8988T (cell line): ENCODE results near the gene RAPGEF1.

Source experiments
- DNase-seq: peaks from one replicate; pipeline ENCODE4 v3.0.0; 2011

Gene RAPGEF1

DNA sequence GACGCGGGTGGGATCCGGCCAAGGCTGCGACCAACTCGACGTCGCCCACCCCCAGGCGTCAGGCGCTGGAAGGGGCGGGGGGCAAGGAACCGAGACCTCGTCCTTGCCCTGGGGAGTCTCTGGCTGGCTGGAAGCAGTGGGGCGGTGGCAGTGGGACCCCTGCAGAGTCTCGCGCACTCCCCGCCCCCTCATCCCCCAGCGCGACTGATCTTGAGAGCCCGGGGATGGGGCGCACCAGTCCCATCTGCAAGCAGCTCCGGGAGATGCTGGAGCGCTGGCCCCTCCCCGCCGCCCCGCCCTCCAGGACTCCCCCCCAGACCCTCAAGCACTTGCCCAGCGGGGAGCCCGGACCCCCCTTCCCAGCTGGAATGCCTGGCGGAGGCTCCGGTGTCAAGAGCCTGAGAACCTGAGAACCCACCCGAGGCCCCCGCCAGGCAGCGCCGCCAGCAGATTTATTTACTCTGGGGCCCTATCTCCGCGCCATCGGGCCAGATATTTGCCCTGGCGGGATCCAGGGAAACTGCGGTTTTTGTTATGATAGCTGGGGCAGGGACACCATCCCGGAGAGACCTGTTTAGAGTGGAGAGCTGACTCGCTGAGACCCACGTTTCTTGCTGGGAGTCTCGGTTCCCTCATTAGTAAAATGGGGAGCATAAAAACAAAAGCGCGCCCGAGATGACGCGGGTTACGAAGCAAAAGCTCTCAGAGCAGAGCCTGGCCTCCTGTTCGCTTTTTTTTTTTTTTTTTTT is 193.4 kb downstream of the RAPGEF1 start:
- DNase-seq: peak; percentile 79

DNA sequence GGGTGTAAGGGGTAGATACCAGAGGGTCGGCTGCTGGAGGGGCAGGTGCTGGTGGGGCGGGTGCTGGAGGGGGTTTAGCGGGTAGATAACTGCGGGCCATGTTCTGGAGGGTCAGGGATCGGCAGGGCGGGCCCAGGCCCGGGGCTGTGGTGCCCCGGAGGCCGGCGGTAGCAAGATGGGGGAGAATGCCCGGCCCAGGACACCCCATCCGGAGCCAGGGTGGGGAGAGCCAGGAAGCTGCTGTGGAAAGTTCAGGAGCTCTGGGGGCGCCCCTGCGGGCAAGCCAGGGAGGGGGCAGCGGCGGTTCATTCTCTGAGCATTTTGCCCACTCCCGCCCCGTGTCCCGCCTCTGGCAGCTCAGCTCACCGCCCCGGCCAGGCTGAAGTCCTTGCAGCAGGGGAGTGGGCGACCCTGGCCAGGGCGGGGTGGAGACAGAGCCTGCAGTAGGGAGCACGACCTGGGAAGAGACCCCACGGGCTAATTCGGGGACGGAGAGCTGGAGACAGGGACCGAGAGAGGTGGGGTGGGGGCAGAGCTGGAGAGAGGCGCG is 194.0 kb downstream of the RAPGEF1 start:
- DNase-seq: no peak

DNA sequence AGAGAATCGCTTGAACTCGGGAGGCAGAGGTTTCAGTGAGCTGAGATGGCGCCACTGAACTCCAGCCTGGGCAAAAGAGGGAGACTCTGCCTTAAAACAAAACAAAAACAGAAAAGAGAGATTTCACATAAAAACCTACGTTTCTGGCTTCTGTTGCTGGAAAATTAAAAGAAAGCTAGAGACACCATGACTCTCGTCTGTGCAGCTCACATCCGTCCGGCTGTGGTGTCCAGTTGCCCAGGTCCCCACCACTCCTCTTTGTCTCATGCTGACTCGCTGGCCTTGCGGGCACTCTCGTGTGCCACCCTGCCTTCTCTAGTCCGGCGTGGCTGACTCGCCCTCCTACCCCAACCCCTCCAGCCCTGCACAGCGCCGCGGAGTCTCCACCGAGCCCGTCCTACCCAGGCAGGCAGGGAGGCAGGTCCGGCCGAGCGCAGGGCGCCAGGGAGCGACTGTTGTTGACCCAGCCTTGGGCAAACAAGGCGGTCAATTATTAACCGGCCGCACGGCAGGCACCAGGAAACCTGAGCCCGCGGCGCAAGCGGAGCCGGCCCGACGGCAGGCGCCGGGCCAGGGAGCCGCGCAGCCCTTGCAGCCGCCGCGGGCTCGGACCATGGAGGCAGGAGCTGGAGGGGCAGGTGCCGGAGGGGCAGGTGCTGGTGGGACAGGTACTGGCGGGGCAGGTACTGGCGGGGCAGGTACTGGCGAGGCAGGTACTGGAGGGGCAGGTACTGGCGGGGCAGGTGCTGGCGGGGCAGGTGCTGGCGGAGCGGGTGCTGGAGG is 194.7 kb downstream of the RAPGEF1 start, which contains the start of gene PRRT1B:
TSS of gene PRRT1B (plus strand) at position 521 of the 783 bp plus-strand sequence. CDS start at position 614, 93 bp downstream.
- no peak for DNase-seq

DNA sequence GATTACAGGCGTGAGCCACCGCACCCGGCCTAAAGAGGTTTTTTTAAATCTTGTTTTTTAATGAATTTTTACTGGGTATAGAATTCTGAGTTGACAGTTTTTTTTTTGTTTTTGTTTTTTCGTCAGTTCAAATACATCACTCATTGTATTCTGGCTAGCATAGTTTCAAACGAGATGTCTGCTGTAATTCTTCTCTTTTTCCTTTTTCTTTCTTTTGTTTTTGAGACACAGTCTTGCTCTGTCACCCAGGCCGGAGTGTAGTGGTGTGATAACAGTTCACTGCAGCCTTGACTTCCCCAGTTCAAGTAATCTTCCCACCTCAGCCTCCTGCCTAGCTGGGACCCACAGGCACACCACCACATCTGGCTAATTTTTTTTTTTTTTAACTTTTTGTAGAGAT is 196.7 kb downstream of the RAPGEF1 start:
- no peak for DNase-seq

DNA sequence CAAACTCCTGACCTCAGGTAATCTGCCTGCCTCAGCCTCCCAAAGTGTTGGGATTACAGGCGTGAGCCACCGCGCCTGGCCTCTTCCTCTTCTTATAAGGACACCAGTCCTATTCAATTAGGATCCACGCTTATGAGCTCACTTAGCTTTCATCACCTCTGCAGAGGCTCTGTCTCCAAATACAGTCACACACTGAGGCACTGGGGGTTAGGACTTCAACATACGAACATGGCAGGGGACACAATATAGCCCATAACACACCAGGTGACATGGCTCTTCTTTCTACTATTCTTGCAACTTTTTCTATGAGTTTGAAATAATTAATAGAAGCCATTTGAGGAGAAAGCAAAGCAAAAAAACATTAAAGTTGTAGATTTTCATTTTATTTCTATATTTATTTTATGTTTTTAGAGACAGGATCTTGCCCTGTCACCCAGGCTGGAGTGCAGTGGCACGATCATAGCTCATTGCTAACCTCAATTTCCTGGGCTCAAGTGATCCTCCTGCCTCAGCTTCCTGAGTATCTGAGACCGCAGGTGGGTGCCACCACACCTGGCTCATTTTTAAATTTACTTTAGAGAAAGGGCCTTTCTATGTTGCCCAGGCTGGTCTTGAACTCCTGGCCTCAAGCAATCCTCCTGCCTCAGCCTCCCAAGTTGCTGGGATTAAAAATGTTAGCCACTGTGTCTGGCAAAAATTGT is 200.5 kb downstream of the RAPGEF1 start:
- DNase-seq: no peak

DNA sequence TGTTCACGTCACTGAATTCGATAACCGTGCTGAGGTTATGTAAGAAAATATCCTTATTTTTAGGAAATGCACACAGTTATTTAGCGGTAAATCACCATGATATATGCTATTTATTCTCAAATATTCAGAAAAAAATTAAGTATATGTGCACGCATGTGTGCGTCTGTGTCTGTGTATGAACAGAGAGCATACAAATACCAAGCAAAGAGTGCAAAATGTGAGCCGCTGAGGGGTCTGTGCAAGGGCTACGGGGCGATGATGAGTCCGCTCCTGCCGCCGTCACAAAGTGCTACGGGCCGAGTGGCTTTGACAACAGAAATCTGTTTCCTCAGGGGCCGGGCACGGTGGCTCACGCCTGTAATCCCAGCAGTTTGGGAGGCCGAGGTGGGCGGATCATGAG is 201.9 kb downstream of the RAPGEF1 start:
- DNase-seq: no peak

DNA sequence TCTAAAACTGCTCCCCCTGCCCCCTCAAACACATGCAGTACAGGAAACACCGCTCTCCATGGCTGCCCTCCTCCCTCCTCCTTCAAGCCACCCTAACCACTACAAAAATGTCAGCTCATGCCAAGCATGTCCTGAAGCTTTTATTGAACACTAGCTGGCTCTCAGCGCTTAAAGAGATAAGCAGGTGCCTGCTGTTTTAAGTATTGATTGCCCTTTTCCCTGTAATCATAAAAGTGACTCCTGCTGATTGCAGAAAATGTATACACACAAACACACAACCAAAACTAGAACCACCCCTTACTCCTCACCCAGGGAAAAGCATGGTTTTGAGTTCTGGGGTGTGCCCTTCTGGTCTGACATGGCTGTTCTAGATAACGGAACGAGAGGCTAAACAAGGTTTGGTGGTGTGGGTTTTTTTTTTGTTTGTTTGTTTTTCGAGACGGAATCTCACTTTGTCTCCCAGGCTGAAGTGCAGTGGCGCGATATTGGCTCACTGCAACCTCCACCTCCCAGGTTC is 205.1 kb downstream of the RAPGEF1 start:
- DNase-seq: peak; percentile 4

DNA sequence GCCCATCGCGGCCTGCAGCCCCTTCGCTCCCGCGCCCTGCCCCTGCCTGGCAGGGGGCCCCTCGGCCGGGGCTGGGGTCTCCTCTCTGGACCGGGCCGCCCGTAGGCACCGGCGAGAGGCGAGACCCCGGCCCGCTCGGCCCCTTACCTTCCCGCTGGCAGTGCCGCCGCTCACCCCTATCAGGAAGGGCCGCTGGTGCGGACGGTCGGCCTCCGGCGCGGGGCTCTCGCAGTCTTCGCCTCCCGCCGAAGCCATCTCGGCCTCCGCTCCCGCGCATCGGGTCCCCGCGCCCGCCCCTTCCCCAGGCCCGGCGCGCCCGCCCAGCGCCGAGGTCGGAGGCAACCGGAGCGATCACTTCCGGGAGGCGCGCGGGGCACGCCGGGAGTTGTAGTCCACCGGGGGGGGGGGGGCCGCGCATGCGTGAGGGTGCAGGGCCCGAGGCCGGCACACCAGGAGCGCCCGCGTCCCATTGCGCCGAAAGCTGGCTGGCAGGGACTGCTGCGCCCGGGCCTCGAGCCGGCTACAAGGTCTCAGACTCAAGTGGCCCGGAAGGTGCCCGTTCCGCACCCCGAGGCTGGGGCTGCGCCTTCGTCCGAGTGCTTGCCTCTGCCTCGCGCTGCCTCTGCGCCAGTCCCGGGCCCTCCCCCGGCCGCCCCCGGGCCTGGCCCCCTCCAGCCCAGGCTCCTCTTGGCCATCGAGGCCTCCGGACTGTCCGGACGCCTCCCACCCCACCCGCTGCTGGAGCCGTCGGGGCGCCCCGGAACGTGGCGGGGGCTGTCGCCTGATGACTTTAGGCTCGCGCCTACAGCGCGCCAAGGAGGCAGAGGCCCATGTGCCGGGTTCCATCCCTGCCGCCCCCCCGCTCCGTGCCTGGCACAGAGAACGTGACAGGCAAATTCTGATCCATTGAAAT is 208.7 kb downstream of the RAPGEF1 start, which contains the start of gene UCK1:
TSS of gene UCK1 (minus strand) at position 344 of the 913 bp plus-strand sequence. CDS start at position 255, 89 bp downstream.
- DNase-seq: peak; percentile 97

DNA sequence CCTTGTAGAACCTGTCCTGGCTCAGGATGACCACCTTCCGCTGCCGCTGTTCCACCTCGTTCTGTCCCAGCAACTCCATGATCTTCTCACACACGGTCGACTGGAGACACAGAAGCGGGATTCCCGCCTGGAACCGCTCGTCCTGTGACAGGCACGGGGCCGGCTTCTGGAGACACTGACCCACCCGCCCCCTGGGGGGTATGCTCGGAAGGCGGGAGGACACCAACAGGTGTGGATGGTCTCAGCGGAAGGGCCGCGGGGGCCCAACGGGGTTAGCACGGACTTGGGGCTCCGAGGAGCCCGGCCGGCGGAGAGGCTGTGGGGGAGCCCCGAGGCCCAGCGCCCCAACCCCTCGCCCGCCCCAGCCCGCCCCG is 209.3 kb downstream of the RAPGEF1 start:
- peak; percentile 91 for DNase-seq

DNA sequence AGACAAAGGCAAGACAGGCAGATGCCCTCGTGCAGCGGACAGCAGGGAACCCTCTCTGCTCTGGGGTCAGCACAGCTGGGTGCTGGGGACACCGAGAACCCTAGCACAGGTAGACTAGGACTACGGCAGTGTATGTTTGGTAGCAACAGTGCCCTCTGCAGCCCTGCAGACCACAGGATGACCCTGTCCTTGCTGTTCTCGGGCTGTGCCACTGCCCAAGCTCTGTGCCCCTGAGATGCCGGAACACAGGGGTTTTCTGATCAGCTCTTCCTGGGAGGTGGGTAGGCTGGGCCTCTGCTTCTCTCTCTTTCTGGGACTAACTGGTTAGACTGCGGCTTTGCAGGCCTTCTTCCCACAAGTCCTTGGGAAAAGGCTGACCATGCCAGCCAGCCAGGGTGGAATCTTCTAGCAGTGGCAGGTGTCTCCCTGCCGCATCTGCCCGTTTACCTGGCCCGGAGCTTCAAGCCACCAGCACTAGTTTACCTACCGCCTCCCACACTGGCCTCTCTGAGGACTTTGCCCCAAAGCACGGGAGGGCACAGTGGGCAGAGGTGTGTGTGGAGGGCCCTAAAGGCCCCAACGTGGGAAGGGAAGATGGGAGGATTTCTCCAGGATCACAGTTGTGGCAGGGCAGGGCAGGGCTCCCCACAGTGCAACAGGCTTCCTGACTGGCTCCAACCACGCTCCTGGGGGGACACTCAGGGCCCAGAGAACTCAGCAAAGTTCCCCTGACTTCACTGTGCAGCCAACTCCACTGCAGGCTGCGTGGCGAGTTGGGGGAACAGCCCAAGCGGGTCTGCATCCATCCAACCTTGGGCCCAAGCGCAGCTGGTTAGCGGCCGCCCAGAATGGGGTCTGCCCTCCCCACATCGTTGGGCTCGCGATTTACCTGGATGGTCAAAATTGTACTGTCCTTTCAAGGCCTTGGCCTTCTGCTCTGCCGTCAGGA is 210.0 kb downstream of the RAPGEF1 start:
- no peak for DNase-seq

DNA sequence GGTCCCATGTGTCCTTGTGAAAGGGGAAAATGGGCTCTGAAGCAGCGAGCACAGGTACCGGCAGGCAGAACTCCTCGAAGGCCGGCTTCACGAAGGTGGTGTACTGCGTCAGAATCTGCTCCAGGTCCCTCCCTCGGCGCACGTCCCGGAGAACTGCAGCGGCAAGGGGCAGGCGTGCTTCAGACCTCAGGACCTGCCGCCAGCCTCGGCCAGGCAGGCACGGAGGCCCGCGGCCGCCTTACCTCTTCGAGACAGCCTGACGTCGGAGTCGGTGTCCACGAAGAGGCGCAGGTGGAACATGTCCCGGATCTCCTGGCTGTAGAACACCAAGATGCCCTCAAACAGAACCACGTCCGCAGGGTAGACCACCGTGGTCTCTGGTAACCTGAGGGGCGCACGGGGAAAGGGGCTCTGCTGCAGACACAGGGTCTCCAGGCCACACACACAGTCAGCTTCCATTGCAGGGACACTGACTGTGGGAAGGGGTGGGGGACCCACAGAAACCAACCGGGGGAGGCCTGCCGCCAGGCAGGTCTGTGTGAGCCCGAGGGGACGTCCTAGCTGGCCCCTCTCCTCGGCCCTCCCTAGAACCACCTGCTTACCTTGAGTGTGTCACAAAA is 210.9 kb downstream of the RAPGEF1 start:
- no peak for DNase-seq

DNA sequence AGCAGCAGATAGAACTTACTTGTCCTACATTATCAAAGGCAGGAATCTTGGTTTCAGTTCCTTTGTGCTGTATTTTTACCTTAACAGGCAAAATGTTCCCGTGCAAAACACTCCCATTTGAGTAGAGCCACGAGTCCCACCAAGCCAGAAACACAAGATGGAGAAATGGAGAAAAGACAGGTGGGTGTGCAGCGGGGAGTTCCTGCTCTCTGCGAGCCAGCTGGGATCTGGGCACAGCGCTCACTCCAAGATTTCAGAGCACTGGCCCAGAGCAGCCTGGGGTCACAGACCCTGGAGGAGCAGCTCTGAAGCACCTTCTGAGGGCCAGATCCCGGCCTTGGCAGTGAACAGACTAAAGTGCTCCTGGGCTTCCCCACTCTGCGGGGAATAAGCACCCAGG is 211.7 kb downstream of the RAPGEF1 start:
- no peak for DNase-seq
